Smooth muscle cell (in vitro differentiated cells): ENCODE data around the gene FBXO24. TPM values are rescaled to one million over a fixed set of nuclear protein-coding genes. Genes with fewer than 3 reads are reported as not detected.

Experiments
- DNase-seq: peaks from one replicate; lab custom pipeline; 2025; ENCODE audit not compliant: unreplicated experiment; lab: John Stamatoyannopoulos, UW
- H2AFZ ChIP-seq: fragments of 200-600 bp; sonication (generic); 2 replicates; pipeline ENCODE4 v1.6.0; 2016; ENCODE audit warnings: antibody characterized with exemption, low read depth, mild to moderate bottlenecking
- H3F3A ChIP-seq: fragments of 200-600 bp; sonication (generic); 2 replicates; pipeline ENCODE4 v1.6.0; 2017; ENCODE audit warnings: antibody characterized with exemption, low read depth
- H3K27ac ChIP-seq: fragments of 200-600 bp; sonication (generic); 2 replicates; pipeline ENCODE4 v1.5.1; 2016; ENCODE audit warnings: low read depth, mild to moderate bottlenecking
- H3K27me3 ChIP-seq: fragments of 200-600 bp; sonication (generic); 2 replicates; pipeline ENCODE4 v1.6.1; 2016; ENCODE audit warnings: low read depth, mild to moderate bottlenecking
- H3K36me3 ChIP-seq: fragments of 200-600 bp; sonication (generic); 2 replicates; pipeline ENCODE4 v1.5.1; 2016; ENCODE audit warnings: low read depth
- H3K4me1 ChIP-seq: fragments of 200-600 bp; sonication (generic); 2 replicates; pipeline ENCODE4 v1.5.1; 2016; ENCODE audit warnings: low read depth
- H3K4me2 ChIP-seq: fragments of 200-600 bp; sonication (generic); 2 replicates; pipeline ENCODE4 v1.6.0; 2016; ENCODE audit warnings: mild to moderate bottlenecking
- H3K4me3 ChIP-seq: fragments of 200-600 bp; sonication (generic); 2 replicates; pipeline ENCODE4 v1.5.1; 2016; ENCODE audit warnings: mild to moderate bottlenecking
- H3K79me2 ChIP-seq: fragments of 200-600 bp; sonication (generic); 2 replicates; pipeline ENCODE4 v1.6.0; 2016; ENCODE audit warnings: low read depth, mild to moderate bottlenecking
- H3K9ac ChIP-seq: fragments of 200-600 bp; sonication (generic); 2 replicates; pipeline ENCODE4 v1.6.0; 2016; ENCODE audit warnings: low read depth
- H3K9me3 ChIP-seq: fragments of 200-600 bp; sonication (generic); replicated peaks from 2 replicates; pipeline ENCODE4 v1.5.1; 2016; ENCODE audit warnings: low read depth
- H4K20me1 ChIP-seq: fragments of 200-600 bp; sonication (generic); 2 replicates; pipeline ENCODE4 v1.6.0; 2016; ENCODE audit warnings: low read depth
- CTCF ChIP-seq: fragments of 200-600 bp; sonication (generic); IDR thresholded peaks from 2 replicates; pipeline ENCODE4 v1.5.1; 2017; ENCODE audit warnings: borderline replicate concordance, mild to moderate bottlenecking, antibody characterized with exemption; ENCODE audit not compliant: insufficient read depth, poor library complexity, severe bottlenecking
- WGBS: methylation state at CpG from one replicate; pipeline ENCODE4 v1.1.7; 2016; ENCODE audit warnings: low lambda C conversion rate; 5-methylcytosine and 5-hydroxymethylcytosine counted together
- polyA plus RNA-seq: library from polyadenylated mRNA; unstranded; fragments of >200 nt; fragmentation: Nextera tagmentation; extraction: Ambion mirVana; gene quantifications from 2 replicates; pipeline ENCODE4 v1.2.1, GENCODE V29; 2016
- total RNA-seq: library from RNA; depleted of rRNA; stranded (reverse); fragments of >200 nt; gene quantifications from 2 replicates; pipeline ENCODE4 v1.2.3, GENCODE V29; 2014

Gene FBXO24
- total and polyA plus RNA-seq, 2 experiments from 2014 or later = 0.22 to 0.61 TPM

GRCh38 chr7:100604976-100605911, 19.1 kb downstream of the FBXO24 start:
- Histone ChIP-seq H3F3A (peaks cover 25% of the 10 kb centered on the region), H3K27me3 (no peaks in the 10 kb centered on the region), H3K4me2 (peak overlapping the region; percentile 95), H3K36me3 (no peaks in the 10 kb centered on the region), H3K4me3 (peak overlapping the region; percentile 56), H3K9ac (no peak overlapping the region), H3K27ac (no peak overlapping the region), H3K9me3 (no peaks in the 10 kb centered on the region), H3K4me1 (peaks cover 19% of the 10 kb centered on the region), H3K79me2 (peaks cover 3% of the 10 kb centered on the region), H4K20me1 (peaks cover 19% of the 10 kb centered on the region), H2AFZ (no peak overlapping the region)
- DNase-seq = no peak
- WGBS = 23% methylated on average over 51 of the region's 68 CpGs
- no peak for TF ChIP-seq CTCF

DNA sequence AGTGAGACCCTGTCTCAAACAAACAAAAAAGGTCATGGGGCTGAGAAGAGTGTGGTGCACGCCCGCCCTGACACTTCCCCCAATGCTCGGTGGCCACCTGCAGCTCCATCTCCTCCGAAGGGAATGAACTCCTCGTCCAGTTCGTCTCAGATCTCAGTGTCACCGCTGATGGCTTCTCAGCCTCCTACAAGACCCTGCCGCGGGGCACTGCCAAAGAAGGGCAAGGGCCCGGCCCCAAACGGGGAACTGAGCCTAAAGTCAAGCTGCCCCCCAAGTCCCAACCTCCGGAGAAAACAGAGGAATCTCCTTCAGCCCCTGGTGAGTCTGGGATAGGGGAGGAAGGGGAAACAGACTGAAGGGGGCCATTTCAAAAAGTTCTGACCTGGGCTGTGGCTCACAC, 20.2 kb downstream of the FBXO24 start:
- H3K27me3 ChIP-seq = no peaks in the 10 kb centered on the region
- no peak overlapping the region for H2AFZ ChIP-seq
- H3K4me2 ChIP-seq = no peak overlapping the region
- DNase-seq = no peak
- WGBS = 93% methylated on average over 12 of the region's 12 CpGs
- H3K36me3 ChIP-seq = no peaks in the 10 kb centered on the region
- peaks cover 31% of the 10 kb centered on the region for H3F3A ChIP-seq
- peaks cover 3% of the 10 kb centered on the region for H3K79me2 ChIP-seq
- no peak for TF ChIP-seq CTCF
- H3K4me3 ChIP-seq = no peak overlapping the region
- no peaks in the 10 kb centered on the region for H3K9me3 ChIP-seq
- peaks cover 19% of the 10 kb centered on the region for H3K4me1 ChIP-seq
- H3K9ac ChIP-seq = no peak overlapping the region
- no peak overlapping the region for H3K27ac ChIP-seq
- H4K20me1 ChIP-seq = peaks cover 19% of the 10 kb centered on the region

- H3K9ac ChIP-seq = no peak overlapping the region
- H4K20me1 ChIP-seq = peaks cover 19% of the 10 kb centered on the region
- no peak overlapping the region for H2AFZ ChIP-seq
- H3K27ac ChIP-seq = no peak overlapping the region
- peaks cover 32% of the 10 kb centered on the region for H3F3A ChIP-seq
- H3K4me1 ChIP-seq = peaks cover 19% of the 10 kb centered on the region
- no peaks in the 10 kb centered on the region for H3K9me3 ChIP-seq
- H3K4me2 ChIP-seq = no peak overlapping the region
- no peaks in the 10 kb centered on the region for H3K27me3 ChIP-seq
- TF ChIP-seq CTCF = no peak
- H3K4me3 ChIP-seq = no peak overlapping the region
- WGBS = 92% methylated on average over 8 of the region's 8 CpGs
- DNase-seq = no peak
- peaks cover 3% of the 10 kb centered on the region for H3K79me2 ChIP-seq
- H3K36me3 ChIP-seq = no peaks in the 10 kb centered on the region
Measured at GRCh38 chr7:100607111-100607510, 21.0 kb downstream of the FBXO24 start.
